IMR-90 (cell line): ENCODE measurements around the gene KRTAP10-6. TPM values are rescaled to one million over a fixed set of nuclear protein-coding genes. Genes with fewer than 3 reads are reported as not detected.

Experiments used
- ATAC-seq: fragments of 200-7000 bp; cut with Tn5 transposase; 2 replicates; pipeline ENCODE4 v1.9.1; 2020; ENCODE audit warnings: low read depth, mild to moderate bottlenecking, moderate library complexity
- BruUV-seq: library from RNA; stranded (reverse); fragments of 400-500 nt; replicated peaks from 2 replicates; lab custom pipeline; 2021; lab: Mats Ljungman, UMichigan
- CTCF ChIA-PET: fragments of 300-600 bp; formaldehyde crosslinking; extraction: SDS; loops from one replicate; lab custom pipeline; 2021; ENCODE audit warnings: antibody characterized with exemption; lab: Yijun Ruan, JAX
- POLR2A ChIA-PET: fragments of 300-600 bp; sonication (Branson Sonifier 250); formaldehyde crosslinking; loops from one replicate; lab custom pipeline; 2022; ENCODE audit warnings: antibody characterized with exemption; ENCODE audit not compliant: unreplicated experiment; lab: Charles Lee
- DNase-seq: peaks from one replicate; pipeline ENCODE4 v3.0.0; 2013
- H2AFZ ChIP-seq: replicated peaks from 2 replicates; pipeline ENCODE3; 2013; ENCODE audit warnings: low read length, mild to moderate bottlenecking; ENCODE audit not compliant: poor library complexity
- H2AK5ac ChIP-seq: 2 replicates; pipeline ENCODE4 v1.6.1; 2013; ENCODE audit warnings: low read depth, low read length, inconsistent platforms
- H2AK9ac ChIP-seq: replicated peaks from 2 replicates; pipeline ENCODE3; 2013; ENCODE audit warnings: mild to moderate bottlenecking, low read depth, low read length, moderate library complexity; ENCODE audit not compliant: poor library complexity
- H2BK120ac ChIP-seq: 2 replicates; pipeline ENCODE4 v1.6.1; 2013; ENCODE audit warnings: low read depth, low read length, inconsistent platforms
- H2BK15ac ChIP-seq: 3 replicates; pipeline ENCODE4 v1.6.1; 2013; ENCODE audit warnings: low read depth, low read length, inconsistent platforms
- H2BK20ac ChIP-seq: 2 replicates; pipeline ENCODE4 v1.6.1; 2013; ENCODE audit warnings: low read depth, mild to moderate bottlenecking, inconsistent platforms, low read length, moderate library complexity
- H2BK5ac ChIP-seq: 2 replicates; pipeline ENCODE4 v1.6.1; 2013; ENCODE audit warnings: mild to moderate bottlenecking, low read depth, low read length, inconsistent platforms; ENCODE audit not compliant: poor library complexity, severe bottlenecking
- H3K14ac ChIP-seq: replicated peaks from 2 replicates; pipeline ENCODE4 v1.6.1; 2013; ENCODE audit warnings: low read depth, low read length, inconsistent platforms
- H3K18ac ChIP-seq: 2 replicates; pipeline ENCODE4 v1.6.1; 2013; ENCODE audit warnings: low read depth, low read length, control low read depth
- H3K23ac ChIP-seq: 2 replicates; pipeline ENCODE4 v1.6.1; 2013; ENCODE audit warnings: low read depth, low read length, inconsistent platforms
- H3K27ac ChIP-seq: 2 replicates; pipeline ENCODE4 v1.5.1; 2013; ENCODE audit warnings: mild to moderate bottlenecking, control low read depth, low read length; ENCODE audit not compliant: insufficient read depth
- H3K27me3 ChIP-seq: 2 replicates; pipeline ENCODE4 v1.6.1; 2013; ENCODE audit warnings: low read length; ENCODE audit not compliant: control insufficient read depth, insufficient read depth
- H3K36me3 ChIP-seq: 2 replicates; pipeline ENCODE4 v1.6.1; 2013; ENCODE audit warnings: low read length, mixed read lengths; ENCODE audit not compliant: control insufficient read depth, insufficient read depth
- H3K4ac ChIP-seq: 2 replicates; pipeline ENCODE4 v1.6.1; 2013; ENCODE audit warnings: low read depth, low read length, inconsistent platforms
- H3K4me1 ChIP-seq: 2 replicates; pipeline ENCODE4 v1.6.1; 2013; ENCODE audit warnings: low read length, mixed read lengths; ENCODE audit not compliant: control insufficient read depth, insufficient read depth
- H3K4me2 ChIP-seq: 2 replicates; pipeline ENCODE4 v1.6.1; 2013; ENCODE audit warnings: low read depth, mild to moderate bottlenecking, control low read depth, low read length, moderate library complexity
- H3K4me3 ChIP-seq: 2 replicates; pipeline ENCODE4 v1.5.1; 2013; ENCODE audit warnings: low read depth, mild to moderate bottlenecking, control low read depth, low read length, moderate library complexity; ENCODE audit not compliant: insufficient read depth
- H3K56ac ChIP-seq: 2 replicates; pipeline ENCODE4 v1.6.1; 2013; ENCODE audit warnings: low read length, inconsistent platforms; ENCODE audit not compliant: insufficient read depth; ENCODE audit errors: extremely low read depth
- H3K79me1 ChIP-seq, 2 experiments: 2 replicates each; pipeline ENCODE4 v1.6.1; 2013; ENCODE audit warnings: low read length in 2 of 2, inconsistent platforms in 1 of 2, low read depth in 1 of 2
- H3K9ac ChIP-seq: 2 replicates; pipeline ENCODE4 v1.6.1; 2013; ENCODE audit warnings: low read depth, low read length, control low read depth
- H3K9me1 ChIP-seq: 2 replicates; pipeline ENCODE4 v1.6.1; 2013; ENCODE audit warnings: low read length, inconsistent platforms; ENCODE audit not compliant: insufficient read depth
- H3K9me3 ChIP-seq: 2 replicates; pipeline ENCODE4 v1.6.1; 2013; ENCODE audit warnings: low read length; ENCODE audit not compliant: control insufficient read depth, insufficient read depth
- H4K20me1 ChIP-seq: 2 replicates; pipeline ENCODE4 v1.6.1; 2013; ENCODE audit warnings: low read length, inconsistent platforms; ENCODE audit not compliant: insufficient read depth
- H4K5ac ChIP-seq: 2 replicates; pipeline ENCODE4 v1.6.1; 2013; ENCODE audit warnings: mild to moderate bottlenecking, low read depth, low read length, control low read depth
- H4K8ac ChIP-seq, 2 experiments: 2 replicates each; pipeline ENCODE4 v1.6.1; 2013; ENCODE audit warnings: low read depth in 2 of 2, low read length in 2 of 2, control low read depth in 1 of 2, inconsistent platforms in 1 of 2
- H4K91ac ChIP-seq: 2 replicates; pipeline ENCODE4 v1.6.1; 2013; ENCODE audit warnings: low read depth, low read length, inconsistent platforms; ENCODE audit not compliant: insufficient read depth
- BHLHE40 ChIP-seq: fragments of 150-350 bp; IDR thresholded peaks from 2 replicates; pipeline ENCODE4 v1.6.1; 2016; ENCODE audit warnings: mild to moderate bottlenecking, low read depth, low read length
- CHD1 ChIP-seq: IDR thresholded peaks from 2 replicates; pipeline ENCODE4 v1.6.1; 2012; ENCODE audit warnings: low read depth, low read length, improper control_type of control experiment
- USF2 ChIP-seq: fragments of 150-350 bp; IDR thresholded peaks from 2 replicates; pipeline ENCODE4 v1.6.1; 2017; ENCODE audit warnings: mild to moderate bottlenecking, antibody characterized with exemption, low read length, low read depth
- WGBS, 2 experiments: methylation state at CpG; one replicate each; pipeline versions ENCODE4 v1.1.5 to v1.1.7; 2013; ENCODE audit warnings: missing lambda C conversion rate in 2 of 2; ENCODE audit not compliant: insufficient read length in 1 of 2; ENCODE audit errors: extremely low coverage in 2 of 2; 5-methylcytosine and 5-hydroxymethylcytosine counted together
- dilution Hi-C: fragments of 300-500 bp; cut with HindIII; formaldehyde crosslinking; loops from one replicate; pipeline ENCODE4 v1.14.3; 2018; ENCODE audit warnings: low sequenced_read_pairs; ENCODE audit not compliant: unreplicated experiment
- in situ Hi-C: fragments of 300-500 bp; cut with MboI; formaldehyde crosslinking; loops from 3 replicates; pipeline ENCODE4 v1.14.3; 2019; ENCODE audit warnings: low sequenced_read_pairs, inconsistent platforms, mixed read lengths
- intact Hi-C: fragments of 100-400 bp; cut with micrococcal nuclease; formaldehyde crosslinking; loops from 2 replicates; pipeline ENCODE4 v1.10.0; 2022
- polyA plus RNA-seq, 3 experiments: library from polyadenylated mRNA; depleted of rRNA; stranded (reverse); fragments of >200 nt; gene quantifications; 2 replicates each; pipeline ENCODE4 v1.2.3, GENCODE V29; 2012; ENCODE audit warnings: low replicate concordance in 1 of 3
- total RNA-seq: library from RNA; depleted of rRNA; stranded (reverse); fragments of >200 nt; gene quantifications from 2 replicates; pipeline ENCODE4 v1.2.3, GENCODE V29; 2012

KRTAP10-6 gene
- total and polyA plus RNA-seq, 2 of the 4 experiments (the other 2 are of a cell fraction): not detected

- CTCF ChIA-PET: no interaction called here
- intact Hi-C loops: no loop called here
Measured at GRCh38 chr21:44564886-44565598, 27.3 kb downstream of the KRTAP10-6 start.

More at GRCh38 chr21:44564886-44565598, 27.3 kb downstream of the KRTAP10-6 start:
- Histone ChIP-seq H3K27ac (no peak overlapping the region), H2AK9ac (no peak overlapping the region), H3K9ac (no peak overlapping the region), H3K18ac (no peak overlapping the region), H4K91ac (no peak overlapping the region), H2BK120ac (no peak overlapping the region), H3K36me3 (no peaks in the 10 kb centered on the region), H2AK5ac (no peak overlapping the region), H3K14ac (no peak overlapping the region), H3K56ac (no peak overlapping the region), H2AFZ (no peak overlapping the region), H4K20me1 (no peaks in the 10 kb centered on the region), H3K79me1 (no peaks in the 10 kb centered on the region), H4K8ac (no peak overlapping the region), H3K9me3 (no peaks in the 10 kb centered on the region), H2BK5ac (no peak overlapping the region), H3K23ac (no peak overlapping the region), H2BK20ac (no peak overlapping the region), H3K4me2 (no peak overlapping the region), H3K4me3 (no peak overlapping the region), H3K9me1 (no peaks in the 10 kb centered on the region), H3K4ac (no peak overlapping the region), H2BK15ac (no peak overlapping the region), H3K4me1 (no peaks in the 10 kb centered on the region), H4K5ac (no peak overlapping the region), H3K27me3 (no peaks in the 10 kb centered on the region; the same call in 1 of the 2 replicates)
- DNase-seq (no peak), ATAC-seq (no peak)
- POLR2A ChIA-PET: no interaction called here
- dilution Hi-C loops (no loop called here), in situ Hi-C loops (no loop called here)
- TF ChIP-seq USF2 (no peak), BHLHE40 (no peak), CHD1 (no peak)
- no TSS peak for BruUV-seq
- WGBS, 2 experiments: no CpG with 5 or more reads among the region's 1 CpG
